ENCODE measurements around the gene BICC1.

GRCh38 chr10:58740620-58741369 lies 228.1 kb downstream of the BICC1 start:
- no peak for TF ChIP-seq NFIC (IDR thresholded peaks at IDR 0.05; ENCODE audit: low read length)
- no peak for TF ChIP-seq HNF1B (CRISPR knock-in tag; IDR thresholded peaks at IDR 0.05)
- TF ChIP-seq KAT7 (CRISPR knock-in tag; IDR thresholded peaks at IDR 0.05; ENCODE audit: borderline replicate concordance): no peak
- no peak for TF ChIP-seq EP300 (IDR thresholded peaks at IDR 0.05; ENCODE audit: low read depth in 2 of 2, low read length in 2 of 2)
- TF ChIP-seq EP300 (CRISPR knock-in tag; IDR thresholded peaks at IDR 0.05; ENCODE audit: borderline replicate concordance): no peak
- TF ChIP-seq ZNF234 (CRISPR knock-in tag; conservative IDR thresholded peaks at IDR 0.05): no peak
- TF ChIP-seq SMC3 (IDR thresholded peaks at IDR 0.05; ENCODE audit: low read length): no peak
- no peak for TF ChIP-seq ZNF331 (CRISPR knock-in tag; IDR thresholded peaks at IDR 0.05)
- TF ChIP-seq TAF15 (IDR thresholded peaks at IDR 0.05; ENCODE audit: low read depth, low read length, poor library complexity, severe bottlenecking): no peak
